ENCODE data around the gene DNAJC2.

The DNAJC2 gene

GRCh38 chr7:103344453-103345149 lies at the start of gene DNAJC2:
Gene DNAJC2, minus strand, starts transcription at chr7:103344767. Its CDS starts 145 bp downstream, at chr7:103344622.
- Histone ChIP-seq H3K4me1 (ENCODE audit: low read length) (peaks cover 22% of the 10 kb centered on the region), H3K79me2 (ENCODE audit: low read length) (peaks cover 77% of the 10 kb centered on the region), H3K4me2 (ENCODE audit: low read depth, low read length) (peak within 1 kb of the TSS; percentile 99), H3K27me3 (replicated peaks; ENCODE audit: insufficient read depth, low read length) (no peaks in the 10 kb centered on the region), H3K27ac (ENCODE audit: low read length) (peak within 1 kb of the TSS; percentile 59; the same call in 1 of the 2 replicates), H3K36me3 (replicated peaks; ENCODE audit: insufficient read depth, low read length) (peaks cover 5% of the 10 kb centered on the region; the same call in 1 of the 2 replicates), H3K9ac (ENCODE audit: low read length) (peak within 1 kb of the TSS; percentile 83), H3K9me3 (replicated peaks; ENCODE audit: insufficient read depth, low read length) (no peaks in the 10 kb centered on the region), H3K4me3 (ENCODE audit: low read length) (peak within 1 kb of the TSS; percentile 97), H3K9me2 (replicated peaks; ENCODE audit: insufficient read depth, low read length) (no peaks in the 10 kb centered on the region), H3F3A (ENCODE audit: insufficient read depth, low read length) (peaks cover 35% of the 10 kb centered on the region), H4K20me1 (ENCODE audit: insufficient read depth, low read length) (no peaks in the 10 kb centered on the region), H2AFZ (ENCODE audit: low read length) (peak within 1 kb of the TSS; percentile 94)
- TF ChIP-seq EZH2phosphoT487 (IDR thresholded peaks at IDR 0.05; ENCODE audit: low read length): no peak
- TF ChIP-seq EZH2 (optimal IDR thresholded peaks at IDR 0.05; ENCODE audit: low read depth, low read length): no peak
- no peak for TF ChIP-seq CTCF (IDR thresholded peaks at IDR 0.05; ENCODE audit: low read length)
- peak; percentile 92 for DNase-seq

- Histone ChIP-seq H3K36me3 (replicated peaks; ENCODE audit: insufficient read depth, low read length) (no peaks in the 10 kb centered on the region), H3K79me2 (ENCODE audit: low read length) (no peaks in the 10 kb centered on the region), H3K4me1 (ENCODE audit: low read length) (no peaks in the 10 kb centered on the region), H3K9ac (ENCODE audit: low read length) (no peak overlapping the region), H4K20me1 (ENCODE audit: insufficient read depth, low read length) (no peaks in the 10 kb centered on the region), H3K4me3 (ENCODE audit: low read length) (no peak overlapping the region), H3K4me2 (ENCODE audit: low read depth, low read length) (no peak overlapping the region), H3F3A (ENCODE audit: insufficient read depth, low read length) (0 out of 2 replicates have a peak, but pooled peaks cover 3% of the 10 kb centered on the region), H2AFZ (ENCODE audit: low read length) (no peak overlapping the region), H3K9me3 (replicated peaks; ENCODE audit: insufficient read depth, low read length) (no peaks in the 10 kb centered on the region), H3K27me3 (replicated peaks; ENCODE audit: insufficient read depth, low read length) (no peaks in the 10 kb centered on the region), H3K9me2 (replicated peaks; ENCODE audit: insufficient read depth, low read length) (no peaks in the 10 kb centered on the region), H3K27ac (ENCODE audit: low read length) (no peak overlapping the region)
- TF ChIP-seq CTCF (IDR thresholded peaks at IDR 0.05; ENCODE audit: low read length) (no peak), EZH2 (optimal IDR thresholded peaks at IDR 0.05; ENCODE audit: low read depth, low read length) (no peak), EZH2phosphoT487 (IDR thresholded peaks at IDR 0.05; ENCODE audit: low read length) (no peak)
- DNase-seq: no peak
Observed at GRCh38 chr7:103391976-103392375, 47.4 kb upstream of the DNAJC2 start.

- H3K27me3 ChIP-seq (replicated peaks; ENCODE audit: insufficient read depth, low read length): no peaks in the 10 kb centered on the region
- no peaks in the 10 kb centered on the region for H3K9me3 ChIP-seq (replicated peaks; ENCODE audit: insufficient read depth, low read length)
- DNase-seq: no peak
- no peaks in the 10 kb centered on the region for H3K9me2 ChIP-seq (replicated peaks; ENCODE audit: insufficient read depth, low read length)
- H3K9ac ChIP-seq (ENCODE audit: low read length): no peak overlapping the region
- H3K79me2 ChIP-seq (ENCODE audit: low read length): no peaks in the 10 kb centered on the region
- no peaks in the 10 kb centered on the region for H3K4me1 ChIP-seq (ENCODE audit: low read length)
- H4K20me1 ChIP-seq (ENCODE audit: insufficient read depth, low read length): no peaks in the 10 kb centered on the region
- H3F3A ChIP-seq (ENCODE audit: insufficient read depth, low read length): 0 out of 2 replicates have a peak, but pooled peaks cover 3% of the 10 kb centered on the region
- no peaks in the 10 kb centered on the region for H3K36me3 ChIP-seq (replicated peaks; ENCODE audit: insufficient read depth, low read length)
- H2AFZ ChIP-seq (ENCODE audit: low read length): no peak overlapping the region
- H3K4me2 ChIP-seq (ENCODE audit: low read depth, low read length): no peak overlapping the region
- H3K4me3 ChIP-seq (ENCODE audit: low read length): no peak overlapping the region
- TF ChIP-seq CTCF (IDR thresholded peaks at IDR 0.05; ENCODE audit: low read length) (no peak), EZH2phosphoT487 (IDR thresholded peaks at IDR 0.05; ENCODE audit: low read length) (no peak), EZH2 (optimal IDR thresholded peaks at IDR 0.05; ENCODE audit: low read depth, low read length) (no peak)
- no peak overlapping the region for H3K27ac ChIP-seq (ENCODE audit: low read length)
Observed at GRCh38 chr7:103391150-103391549, 46.6 kb upstream of the DNAJC2 start.

All from MM.1S (cell line).